ENCODE measurements around the gene SNX24.
"Not testable (repeated sequence)": the region's sequence is repeated elsewhere in the genome, so short reads cannot be mapped to it uniquely, and the experiment has no call there.

SNX24 gene

DNA sequence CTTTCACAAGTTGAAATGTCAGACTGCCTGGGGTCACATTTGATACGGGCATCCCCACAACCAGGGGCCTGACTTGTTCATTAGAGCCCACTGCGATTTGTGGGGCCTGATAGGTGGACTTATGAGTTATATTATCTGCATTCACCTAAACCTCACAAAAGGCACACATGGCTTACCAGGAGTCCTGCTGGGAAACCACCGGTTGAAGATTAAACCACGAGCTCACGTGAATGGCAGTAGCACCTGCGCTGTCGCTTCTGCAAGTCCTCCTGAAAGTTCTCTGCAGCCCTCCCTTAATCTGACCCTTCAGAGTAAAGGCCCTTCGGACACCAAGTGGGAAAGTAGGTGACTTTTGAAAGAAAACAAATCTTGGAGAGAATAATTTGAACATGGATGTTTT lies 122.2 kb downstream of the SNX24 start:
- no peak for DNase-seq (ENCODE audit: low spot score)

DNA sequence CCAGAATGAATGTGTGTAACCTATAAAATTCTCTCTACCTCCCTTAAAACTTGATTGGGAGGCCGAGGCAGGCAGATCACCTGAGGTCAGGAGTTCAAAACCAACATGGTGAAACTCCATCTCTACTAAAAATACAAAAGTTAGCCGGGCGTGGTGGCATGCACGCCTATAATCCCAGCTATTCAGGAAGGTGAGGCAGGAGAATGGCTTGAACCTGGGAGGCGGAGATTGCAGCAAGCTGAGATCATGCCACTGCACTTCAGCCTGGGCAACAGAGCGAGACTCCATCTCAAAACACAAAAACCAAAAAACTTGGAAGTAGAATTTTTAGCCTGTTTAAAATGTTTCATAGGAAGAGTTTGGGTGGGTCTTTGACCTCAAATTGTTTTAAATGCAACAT lies 122.6 kb downstream of the SNX24 start:
- not testable (repeated sequence) for DNase-seq (ENCODE audit: low spot score)

DNA sequence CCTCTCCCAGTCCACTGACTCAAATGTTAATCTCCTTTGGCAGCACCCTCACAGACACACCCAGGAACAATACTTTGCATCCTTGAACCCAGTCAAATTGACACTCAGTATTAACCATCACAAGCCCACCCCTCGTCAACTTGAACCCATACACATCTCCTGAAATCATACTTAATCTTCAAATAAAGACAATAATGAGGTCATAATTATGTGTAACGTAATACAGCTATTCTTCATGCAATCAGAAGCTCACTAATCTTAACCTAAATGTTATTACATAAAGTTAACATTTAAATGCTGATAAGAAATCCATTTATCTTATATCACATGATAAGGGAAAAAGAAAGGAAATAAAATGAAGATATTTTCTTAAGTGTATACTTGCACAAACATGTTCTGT lies 125.9 kb downstream of the SNX24 start:
- DNase-seq (ENCODE audit: low spot score) = no peak

DNA sequence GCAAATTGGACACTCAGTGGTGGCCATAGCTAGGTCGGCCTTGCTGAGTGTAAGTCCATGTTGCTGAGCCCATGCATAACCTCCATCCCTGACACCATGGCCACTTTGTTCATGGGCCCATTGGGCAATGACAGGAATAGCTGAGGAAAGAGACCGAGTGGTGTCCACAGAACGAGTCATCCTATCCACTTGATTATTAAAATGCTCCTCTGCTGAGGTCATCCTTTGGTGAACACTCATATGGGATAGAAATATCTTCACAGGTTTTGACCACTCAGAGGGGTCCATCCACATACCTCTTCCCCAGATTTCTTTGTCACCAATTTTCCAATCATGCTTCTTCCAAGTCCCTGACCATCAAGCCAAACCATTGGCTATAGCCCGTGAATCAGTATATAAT lies 127.5 kb downstream of the SNX24 start:
- DNase-seq (ENCODE audit: low spot score) = no peak

DNA sequence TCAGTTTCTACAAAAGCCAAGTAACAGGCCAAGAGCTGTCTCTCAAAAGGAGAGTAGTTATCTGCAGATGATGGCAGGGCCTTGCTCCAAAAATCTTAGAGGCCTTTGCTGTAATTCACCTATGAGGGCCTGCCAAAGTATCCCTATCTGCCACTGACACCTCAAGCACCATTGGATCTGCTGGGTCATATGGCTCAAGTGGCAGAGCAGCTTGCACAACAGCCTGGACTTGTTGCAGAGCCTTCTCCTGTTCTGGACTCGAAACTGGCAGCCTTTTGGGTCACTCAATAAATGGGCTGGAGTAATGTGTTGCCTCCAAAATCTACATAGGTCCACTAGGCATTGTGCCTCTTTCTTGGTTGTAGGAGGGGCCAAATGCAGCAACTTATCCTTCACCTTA lies 128.3 kb downstream of the SNX24 start:
- not testable (repeated sequence) for DNase-seq (ENCODE audit: low spot score)

DNA sequence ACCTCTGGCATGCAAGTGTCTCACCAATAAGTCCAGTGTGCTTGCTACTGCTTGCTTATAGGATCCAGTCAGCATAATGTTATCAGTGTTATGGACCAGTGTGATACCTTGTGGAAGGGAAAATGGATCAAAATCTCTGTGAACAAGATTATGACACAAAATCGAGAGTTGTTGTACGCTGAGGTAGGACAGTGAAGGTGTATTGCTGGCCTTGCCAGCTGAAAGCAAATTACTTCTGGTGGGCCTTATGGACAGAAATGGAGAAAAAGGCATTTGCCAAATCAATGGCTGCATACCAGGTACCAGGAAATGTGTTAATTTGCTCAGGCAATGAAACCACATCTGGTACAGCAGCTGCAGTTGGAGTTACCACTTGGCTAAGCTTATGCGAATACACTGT lies 128.8 kb downstream of the SNX24 start:
- DNase-seq (ENCODE audit: low spot score) = not testable (repeated sequence)

DNA sequence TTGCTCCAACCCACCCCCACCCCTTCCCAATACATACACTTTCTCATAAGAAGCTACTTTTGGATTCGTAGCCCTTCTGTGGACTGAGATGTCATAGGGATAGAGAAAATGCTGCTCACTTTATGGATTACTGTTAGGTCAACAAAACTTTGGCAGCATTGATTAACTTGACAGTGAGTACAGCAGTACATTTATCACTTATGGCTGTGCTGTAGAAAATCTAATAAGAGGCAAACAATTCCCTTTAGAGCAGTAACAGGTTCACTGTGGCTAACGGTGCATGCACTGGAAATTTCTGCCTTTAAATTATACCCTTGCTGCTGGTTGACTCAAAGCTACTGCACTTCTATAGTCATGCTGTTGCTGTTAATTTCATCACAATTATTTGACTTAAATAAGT lies 131.9 kb downstream of the SNX24 start:
- no peak for DNase-seq (ENCODE audit: low spot score)

DNA sequence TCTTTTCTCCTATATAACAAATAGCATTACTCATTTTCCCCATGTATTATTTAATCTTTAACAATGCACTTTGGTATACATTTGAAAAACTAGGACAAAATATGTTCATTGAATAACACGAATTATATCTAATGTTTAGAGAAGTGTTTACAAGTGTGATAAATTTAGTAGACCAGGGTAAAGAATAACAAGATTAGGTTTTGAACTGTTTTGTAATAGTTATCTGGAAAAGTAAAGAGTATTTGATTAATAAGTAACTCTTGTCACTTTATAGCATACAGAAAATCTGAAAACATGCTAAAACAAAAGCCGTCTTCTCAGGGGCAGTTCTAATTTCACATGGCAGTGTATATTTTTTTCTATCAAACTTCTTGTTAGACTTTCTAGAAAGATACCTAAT lies 132.7 kb downstream of the SNX24 start:
- DNase-seq (ENCODE audit: low spot score) = no peak

DNA sequence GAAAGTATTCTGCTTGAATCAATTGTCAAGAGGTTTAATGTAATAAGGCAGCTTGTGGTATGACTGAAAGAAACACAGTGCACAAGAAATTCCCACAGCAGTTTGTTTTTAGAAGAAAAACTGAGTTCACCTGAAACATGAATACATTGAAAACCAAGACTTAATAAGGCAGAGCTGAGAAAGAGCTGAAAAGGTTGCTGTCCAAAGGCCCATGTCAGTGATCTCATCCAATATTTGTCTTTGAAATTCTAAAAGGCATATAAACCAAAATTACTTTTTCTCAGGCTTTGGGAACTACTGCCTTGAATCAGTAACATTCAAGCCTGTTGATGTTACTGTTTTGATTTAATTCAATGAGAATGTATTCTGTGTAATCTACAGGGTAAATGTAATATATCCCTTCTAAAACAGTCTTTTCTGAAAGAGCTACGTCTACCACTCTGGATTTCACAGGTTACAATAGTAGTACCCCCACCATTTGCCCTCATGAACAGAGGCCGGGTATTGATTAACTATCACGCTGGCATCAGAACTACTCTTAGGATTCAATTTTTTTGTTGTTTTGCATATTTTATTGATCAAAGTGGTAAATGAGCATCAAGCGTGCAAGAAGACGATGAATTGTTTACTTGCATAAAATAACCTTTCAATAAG lies 133.4 kb downstream of the SNX24 start:
- no peak for DNase-seq (ENCODE audit: low spot score)

DNA sequence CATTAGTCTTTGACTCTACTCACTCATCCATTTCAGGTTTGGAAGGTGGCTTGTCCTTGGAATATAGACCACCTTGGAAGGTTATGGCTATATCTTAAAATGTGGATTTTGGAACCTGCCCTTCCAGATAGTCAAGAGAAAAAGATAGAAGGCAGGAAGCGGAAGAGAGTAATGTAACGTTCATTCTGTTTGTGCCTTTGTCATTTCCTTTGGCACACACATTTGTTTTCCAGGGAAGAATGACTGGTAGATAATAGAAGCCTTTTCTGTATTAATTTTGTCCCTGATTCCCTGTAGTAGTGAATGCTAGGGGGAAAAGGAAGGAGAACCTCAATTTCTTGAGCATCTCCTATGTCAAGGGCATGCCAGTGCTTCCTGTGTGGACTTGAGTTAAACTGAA lies 136.4 kb downstream of the SNX24 start:
- no peak for DNase-seq (ENCODE audit: low spot score)

DNA sequence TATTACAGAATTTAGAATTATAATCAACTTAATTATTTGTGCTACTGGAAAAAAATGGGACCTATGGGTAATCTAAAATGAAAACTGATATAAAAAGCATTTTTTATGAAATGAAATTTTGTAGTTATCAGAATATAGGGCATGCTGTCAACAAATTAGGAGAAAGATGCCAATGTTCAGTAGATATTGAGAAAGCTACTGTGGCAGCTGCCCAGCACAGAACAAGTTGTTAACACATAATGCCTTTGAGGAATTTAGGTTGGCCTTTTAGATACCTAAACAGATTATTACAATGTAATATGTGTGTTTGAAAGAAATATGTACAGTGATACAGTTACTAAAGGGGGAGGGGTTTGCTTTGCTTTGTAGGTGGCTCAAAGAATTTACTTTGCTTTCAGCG lies 137.0 kb downstream of the SNX24 start:
- DNase-seq (ENCODE audit: low spot score) = no peak

DNA sequence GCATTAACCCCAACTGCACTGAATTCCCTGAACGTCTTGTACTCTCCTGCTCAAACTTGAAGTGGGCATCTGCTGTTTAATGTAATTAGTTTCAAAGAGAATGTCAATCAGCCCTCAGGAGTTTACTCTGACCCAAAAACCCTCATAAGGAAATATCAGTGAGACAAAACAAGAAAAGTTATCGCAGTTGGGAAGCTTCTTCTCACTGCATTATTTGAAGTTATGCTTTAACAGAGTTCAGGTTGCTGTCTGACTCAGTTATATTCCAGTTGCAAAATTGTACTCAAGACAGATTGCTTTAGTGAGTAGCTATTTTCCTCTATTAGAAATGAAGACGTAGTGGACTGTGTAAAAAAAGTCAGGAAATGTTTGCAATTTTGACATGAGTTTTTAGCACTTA lies 139.0 kb downstream of the SNX24 start:
- DNase-seq (ENCODE audit: low spot score) = no peak

DNA sequence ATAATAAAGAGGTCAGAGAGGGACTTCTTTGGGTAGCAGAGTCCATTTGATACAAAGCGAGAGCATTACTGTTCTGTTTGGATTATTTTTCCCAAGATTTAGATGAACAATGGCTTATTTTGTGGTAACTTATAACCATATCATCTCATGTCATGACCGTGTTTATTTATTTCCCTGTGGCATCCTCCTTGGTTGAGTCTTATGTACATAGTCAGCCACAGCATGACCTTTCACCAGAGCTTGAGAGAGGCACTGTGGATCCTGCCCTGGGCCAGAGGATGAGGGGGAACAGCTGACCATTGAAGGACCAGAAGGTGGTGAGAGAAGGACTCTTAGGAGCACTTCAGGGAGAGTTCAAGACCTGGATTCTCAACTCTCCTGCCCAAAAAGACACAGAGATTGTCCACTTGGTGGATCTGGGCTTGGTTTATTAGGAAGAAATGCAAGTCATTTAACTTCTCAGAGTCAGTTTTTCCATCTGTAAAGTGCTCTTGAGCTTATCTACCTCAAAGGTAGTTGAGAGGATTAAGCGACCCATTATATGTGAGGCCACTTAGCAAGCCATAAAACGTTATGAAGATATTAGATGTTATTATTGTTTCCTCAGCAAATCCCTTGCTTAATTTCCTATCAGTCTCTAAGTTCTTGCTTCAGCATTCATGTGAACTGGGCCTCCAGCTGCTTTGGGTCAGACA lies 139.7 kb downstream of the SNX24 start:
- DNase-seq (ENCODE audit: low spot score) = peak; percentile 23

DNA sequence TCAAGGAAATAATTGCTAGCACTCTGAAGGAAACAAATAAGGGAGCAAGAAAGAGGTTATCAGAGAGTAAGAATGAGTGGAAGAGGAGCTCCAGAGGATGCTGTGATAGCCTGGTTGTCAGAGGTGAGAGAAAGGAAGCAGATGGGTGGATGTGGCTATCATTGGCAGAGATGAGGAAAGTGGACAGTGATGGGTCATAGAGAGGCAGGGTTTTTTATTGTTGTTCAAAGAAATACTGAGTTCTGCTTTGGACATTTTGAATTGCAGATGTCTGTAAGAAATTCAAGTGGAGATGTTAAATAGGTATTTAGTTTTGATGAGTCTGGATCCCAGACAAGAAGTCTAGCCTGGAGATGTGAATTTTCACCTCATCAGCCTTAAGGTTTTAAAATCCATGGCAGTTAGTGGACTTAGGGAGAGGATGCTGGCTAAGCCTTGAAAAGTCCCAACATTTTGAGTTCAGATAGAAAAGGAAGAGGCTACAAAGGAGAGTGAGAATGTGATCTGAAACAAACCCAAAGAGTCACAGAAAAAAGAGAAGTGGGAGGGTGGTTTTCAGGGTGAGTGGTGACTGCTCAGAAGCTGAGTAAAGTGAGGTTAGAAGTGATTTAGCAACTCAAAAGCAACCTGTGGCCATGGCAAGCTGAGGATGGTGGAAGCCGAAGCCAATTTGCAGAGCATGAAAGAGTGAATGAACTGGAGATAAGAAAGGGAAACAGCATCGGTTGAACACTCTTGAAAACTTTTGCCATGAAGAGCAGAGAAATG lies 140.7 kb downstream of the SNX24 start:
- DNase-seq (ENCODE audit: low spot score) = no peak

DNA sequence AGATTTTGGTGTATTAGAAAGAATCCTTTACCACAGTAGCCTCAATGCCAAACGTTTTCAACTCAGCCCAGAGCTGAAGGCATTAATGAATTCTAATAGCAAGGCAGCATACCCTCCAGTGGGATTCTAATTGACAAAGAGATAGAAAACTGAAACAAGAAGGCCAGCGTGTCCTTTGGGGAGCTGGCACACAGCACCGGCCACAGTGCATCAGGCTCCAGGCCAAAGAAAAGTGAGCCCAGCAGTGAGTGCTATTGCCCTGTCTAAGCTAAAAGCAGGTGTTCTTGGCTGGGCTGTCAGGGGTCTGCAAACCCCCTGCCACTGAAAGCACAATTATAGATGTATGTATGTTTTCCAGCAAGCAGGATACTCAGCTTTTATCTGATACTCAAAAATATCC lies 150.7 kb downstream of the SNX24 start:
- DNase-seq (ENCODE audit: low spot score) = no peak

DNA sequence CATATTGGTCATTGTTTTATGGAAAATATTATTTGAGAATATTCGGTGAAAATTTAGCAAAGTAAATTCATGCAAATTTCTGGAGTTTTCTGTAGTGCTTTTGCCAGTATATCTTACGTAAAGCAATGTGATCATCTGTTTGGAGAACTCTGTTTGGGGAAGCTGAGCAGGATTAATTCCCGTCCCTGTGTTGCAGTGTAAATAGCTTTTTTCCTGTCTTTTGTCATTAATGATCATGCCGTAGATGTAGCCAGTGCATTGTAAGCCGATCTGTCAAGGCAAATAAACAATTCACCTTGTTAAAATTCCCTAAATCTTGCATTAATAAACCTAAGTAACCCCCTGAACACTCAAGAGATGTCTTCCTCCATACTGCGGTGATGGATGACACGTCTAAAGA lies 151.9 kb downstream of the SNX24 start:
- no peak for DNase-seq (ENCODE audit: low spot score)

DNA sequence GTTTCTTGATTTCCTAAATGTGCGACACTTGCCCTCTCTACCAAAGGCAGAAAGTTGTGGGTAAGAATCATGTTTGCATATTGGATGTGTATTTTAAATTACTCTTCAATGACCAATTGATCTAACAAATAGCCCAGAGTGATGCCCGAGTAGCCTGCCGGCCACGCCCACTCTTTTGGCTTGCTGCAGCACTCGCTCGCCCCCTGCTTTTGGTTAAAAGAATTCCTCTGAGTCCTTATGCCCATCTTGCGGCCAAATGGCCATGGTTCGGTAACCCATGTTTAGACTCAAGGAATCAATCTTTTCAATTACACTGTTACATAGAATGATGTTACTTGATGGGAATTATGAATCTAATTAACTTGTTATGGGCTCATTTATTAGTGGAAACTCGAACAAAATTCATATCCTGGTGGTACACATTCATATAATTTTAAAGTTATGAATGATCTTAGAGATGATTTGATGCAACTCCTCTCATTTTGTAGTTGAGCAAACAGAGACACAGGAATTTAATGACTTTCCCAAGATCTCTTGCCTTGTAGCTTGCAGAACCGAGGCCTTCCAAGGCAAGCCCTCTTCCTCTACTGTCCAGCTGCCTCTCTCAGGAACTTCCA lies 154.6 kb downstream of the SNX24 start:
- DNase-seq (ENCODE audit: low spot score) = peak; percentile 48

DNA sequence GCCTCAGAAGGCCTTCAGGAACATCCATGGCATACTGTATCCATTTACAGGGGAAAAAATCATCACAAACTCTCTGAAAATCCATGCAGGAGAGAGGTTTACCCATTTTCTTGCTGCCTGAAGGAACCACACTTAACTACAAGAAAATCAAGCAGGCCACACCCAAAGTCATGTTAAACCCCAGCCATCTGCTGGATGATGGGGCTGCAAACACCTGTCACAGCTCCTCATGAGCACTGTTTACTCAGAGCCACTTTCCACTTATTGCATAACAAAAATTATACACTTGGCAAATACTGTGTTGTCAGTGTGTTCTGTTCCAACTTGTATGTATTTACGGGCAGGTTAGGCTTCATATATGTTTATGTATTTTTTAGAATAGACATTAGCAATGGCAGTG lies 155.3 kb downstream of the SNX24 start:
- DNase-seq (ENCODE audit: low spot score) = no peak

DNA sequence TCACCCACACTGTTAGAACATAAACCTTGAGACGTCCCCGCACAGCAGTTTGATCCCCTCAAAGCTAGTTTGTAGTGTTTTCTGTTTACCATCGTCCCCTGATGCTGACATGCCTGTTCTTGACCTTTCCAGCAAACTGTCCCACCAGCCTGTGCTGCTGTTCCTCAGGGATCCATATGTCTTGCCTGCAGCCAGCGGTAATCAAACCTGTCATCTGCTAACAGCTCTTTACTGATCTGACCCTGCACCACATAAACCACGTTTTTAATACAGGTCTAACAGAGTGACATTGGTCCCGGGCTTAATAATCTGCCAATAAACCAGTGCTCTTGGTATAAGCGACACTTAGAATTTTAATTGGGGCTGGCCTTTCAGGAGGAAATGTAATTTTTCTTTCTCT lies 156.4 kb downstream of the SNX24 start:
- DNase-seq (ENCODE audit: low spot score) = no peak

DNA sequence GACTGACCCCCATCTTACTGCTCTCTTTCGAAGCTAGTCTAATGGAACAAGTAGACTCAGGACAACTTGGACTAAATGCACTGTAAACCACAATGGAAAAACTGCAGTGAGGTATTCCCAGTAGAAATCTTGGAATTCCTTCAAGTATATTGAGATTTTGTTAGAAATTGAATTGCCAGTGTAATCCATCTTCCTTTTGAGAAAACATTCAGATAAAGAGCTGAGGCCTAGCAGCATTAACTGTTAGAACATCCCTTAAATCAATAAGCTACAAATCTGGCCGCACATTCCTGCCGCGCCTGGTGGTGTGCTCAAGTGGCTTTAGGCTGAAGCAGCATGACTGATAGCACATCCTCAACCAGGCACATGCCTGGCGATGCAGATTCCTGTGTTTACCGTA lies 161.8 kb downstream of the SNX24 start:
- no peak for DNase-seq (ENCODE audit: low spot score)

DNA sequence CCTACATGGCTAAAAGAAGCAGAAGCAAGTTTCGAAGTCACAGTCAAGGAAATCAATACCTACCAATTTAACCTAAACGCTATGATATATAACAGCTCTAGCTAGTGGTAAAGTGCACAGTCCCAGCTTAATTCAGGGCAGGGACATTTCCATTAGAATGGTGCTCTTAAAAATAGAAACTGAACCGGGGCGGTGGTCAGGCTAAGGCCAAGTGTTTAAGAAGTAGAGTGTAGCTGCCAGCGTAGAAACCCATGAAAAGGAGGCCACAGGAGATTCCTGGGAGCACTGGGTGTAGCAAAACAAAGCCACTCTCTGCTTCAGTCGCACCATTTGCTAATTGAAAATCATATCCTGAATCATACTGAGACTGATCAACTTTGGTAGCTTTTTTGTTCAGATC lies 162.3 kb downstream of the SNX24 start:
- DNase-seq (ENCODE audit: low spot score) = no peak

DNA sequence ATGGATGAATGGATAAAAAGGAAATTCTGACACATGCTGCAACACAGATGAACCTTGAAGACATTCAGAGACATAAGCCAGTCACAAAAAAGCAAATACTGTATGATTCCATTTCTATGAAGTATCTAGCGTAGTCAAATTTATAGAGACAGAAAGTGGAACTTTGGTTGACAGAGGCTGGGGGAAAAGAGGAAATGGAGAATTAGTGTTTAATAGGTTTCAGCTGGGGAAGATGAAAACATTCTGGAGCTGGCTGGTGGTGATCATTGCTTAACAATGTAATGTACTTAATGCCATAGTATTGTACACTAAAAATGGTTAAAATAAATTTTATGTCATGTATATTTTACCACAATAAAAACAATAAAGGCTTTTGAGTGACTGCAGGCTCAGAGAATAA lies 166.9 kb downstream of the SNX24 start:
- no peak for DNase-seq (ENCODE audit: low spot score)

DNA sequence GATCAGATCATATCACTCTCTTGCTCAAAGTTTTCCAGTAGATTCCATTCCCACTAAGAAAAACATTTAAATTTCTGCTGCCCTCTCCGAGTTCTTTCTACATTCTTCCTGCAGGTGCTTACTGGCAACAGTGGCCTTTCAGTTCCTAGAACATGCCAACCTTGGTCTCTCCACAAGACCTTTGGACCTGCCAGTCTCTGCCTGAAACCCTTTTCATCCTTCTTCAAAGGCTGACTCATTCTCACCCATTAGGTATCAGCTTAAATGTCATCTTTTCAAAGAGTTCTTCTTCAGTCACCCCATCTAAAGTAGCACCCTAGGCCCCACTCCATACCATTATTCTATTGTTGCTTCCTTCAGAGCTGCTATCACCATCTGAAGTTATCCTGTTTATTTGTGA lies 169.3 kb downstream of the SNX24 start:
- no peak for DNase-seq (ENCODE audit: low spot score)
